ENCODE results near the gene PJVK. TPM values are rescaled to one million over a fixed set of nuclear protein-coding genes. Genes with fewer than 3 reads are reported as not detected.

PJVK gene
- total and polyA plus RNA-seq, 2 of the 13 experiments (the other 11 are each of a cell fraction or from before 2014, with no cell fraction given): 1.2 to 2.6 TPM

GRCh38 chr2:178478439-178479274 is 27.5 kb downstream of the PJVK start, which contains the start of gene FKBP7 (continued):
- TF ChIP-seq ZKSCAN8 (CRISPR knock-in tag; IDR thresholded peaks at IDR 0.05; ENCODE audit: borderline replicate concordance) (peak; percentile 58; the same call in 1 of the 2 replicates), TEF (CRISPR knock-in tag; IDR thresholded peaks at IDR 0.05) (peak; percentile 24; the same call in 1 of the 2 replicates), ZNF503 (CRISPR knock-in tag; IDR thresholded peaks at IDR 0.05) (peak; percentile 55; the same call in 1 of the 2 replicates), NBN (conservative IDR thresholded peaks at IDR 0.05) (no peak), ZNF557 (CRISPR knock-in tag; IDR thresholded peaks at IDR 0.05) (no peak; the same call in 1 of the 2 replicates), ZBTB25 (CRISPR knock-in tag; IDR thresholded peaks at IDR 0.05) (peak; percentile 68; the same call in 1 of the 2 replicates), XBP1 (CRISPR knock-in tag; IDR thresholded peaks at IDR 0.05) (peak; percentile 81; the same call in 1 of the 2 replicates), IRF9 (CRISPR knock-in tag; IDR thresholded peaks at IDR 0.05; ENCODE audit: borderline replicate concordance) (peak; percentile 60), SMC3 (IDR thresholded peaks at IDR 0.05; ENCODE audit: low read length) (0 out of 2 replicates have a peak, but pooled peaks have one; percentile 29), RELA (CRISPR knock-in tag; IDR thresholded peaks at IDR 0.05) (no peak), ZNF343 (CRISPR knock-in tag; IDR thresholded peaks at IDR 0.05) (peak; percentile 70; the same call in 1 of the 2 replicates), ZBTB4 (CRISPR knock-in tag; IDR thresholded peaks at IDR 0.05; ENCODE audit: borderline replicate concordance) (0 out of 2 replicates have a peak, but pooled peaks have one; percentile 21), ZNF720 (CRISPR knock-in tag; IDR thresholded peaks at IDR 0.05) (0 out of 2 replicates have a peak, but pooled peaks have one; percentile 51), GTF3A (CRISPR knock-in tag; conservative IDR thresholded peaks at IDR 0.05) (peak; percentile 40; the same call in 1 of the 2 replicates), SALL2 (CRISPR knock-in tag; IDR thresholded peaks at IDR 0.05) (peak; percentile 64), ZNF501 (CRISPR knock-in tag; IDR thresholded peaks at IDR 0.05) (peak; percentile 98), NR2F2 (IDR thresholded peaks at IDR 0.05; ENCODE audit: borderline replicate concordance, low read depth) (no peak)
